ENCODE measurements around the gene ARL2. TPM values are rescaled to one million over a fixed set of nuclear protein-coding genes. Genes with fewer than 3 reads are reported as not detected.

Gene ARL2
- total RNA-seq, 2 experiments from 2014 or later, result 10.5 to 11.1 TPM

DNA sequence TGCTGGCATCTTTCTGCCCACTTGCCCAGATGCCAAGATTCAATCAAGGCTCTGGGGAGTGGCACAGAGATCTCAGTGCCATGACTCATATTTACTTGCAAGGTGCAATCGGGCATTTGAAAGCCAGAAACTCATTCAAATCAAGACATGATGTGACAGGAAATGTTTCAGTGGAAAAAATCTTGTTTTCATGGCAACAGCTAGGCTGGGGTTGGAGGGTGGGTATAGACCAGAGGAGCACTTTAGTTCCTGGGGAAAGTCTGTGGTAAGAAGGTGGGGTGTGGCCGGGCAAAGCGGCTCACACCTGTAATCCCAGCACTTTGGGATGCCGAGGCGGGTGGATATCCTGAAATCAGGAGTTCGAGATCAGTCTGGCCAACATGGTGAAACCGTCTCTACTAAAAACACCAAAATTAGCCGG lies 43.2 kb upstream of the ARL2 start:
- intact Hi-C loops (cut with DNase I, micrococcal nuclease), result loop anchor here (5.0 kb wide), 2 partner anchors 42 to 53 kb away; partner anchors contain the start of genes ARL2 (in 1 of the 2) and ATG2A (in 1 of the 2)
- H3K4me1 Mint-ChIP-seq (ENCODE audit: low read depth), result peaks cover 26% of the 10 kb centered on the region
- peak in 6 of 14 experiments; percentile 5 to 30 (median 22) for DNase-seq
- ChIA-PET CTCF (interaction anchor here (0.7 kb wide), 1 partner anchor 26 kb away, joined by 3 read pairs; the partner anchor contains the start of gene BATF2), POLR2A (interaction anchor here (0.7 kb wide), 1 partner anchor 1645 kb away, joined by 4 read pairs; no protein-coding TSS in a partner anchor)
- H3K36me3 ChIP-seq (ENCODE audit: insufficient read depth, low read length), result no peaks in the 10 kb centered on the region
- TF ChIP-seq, protein P1, sequence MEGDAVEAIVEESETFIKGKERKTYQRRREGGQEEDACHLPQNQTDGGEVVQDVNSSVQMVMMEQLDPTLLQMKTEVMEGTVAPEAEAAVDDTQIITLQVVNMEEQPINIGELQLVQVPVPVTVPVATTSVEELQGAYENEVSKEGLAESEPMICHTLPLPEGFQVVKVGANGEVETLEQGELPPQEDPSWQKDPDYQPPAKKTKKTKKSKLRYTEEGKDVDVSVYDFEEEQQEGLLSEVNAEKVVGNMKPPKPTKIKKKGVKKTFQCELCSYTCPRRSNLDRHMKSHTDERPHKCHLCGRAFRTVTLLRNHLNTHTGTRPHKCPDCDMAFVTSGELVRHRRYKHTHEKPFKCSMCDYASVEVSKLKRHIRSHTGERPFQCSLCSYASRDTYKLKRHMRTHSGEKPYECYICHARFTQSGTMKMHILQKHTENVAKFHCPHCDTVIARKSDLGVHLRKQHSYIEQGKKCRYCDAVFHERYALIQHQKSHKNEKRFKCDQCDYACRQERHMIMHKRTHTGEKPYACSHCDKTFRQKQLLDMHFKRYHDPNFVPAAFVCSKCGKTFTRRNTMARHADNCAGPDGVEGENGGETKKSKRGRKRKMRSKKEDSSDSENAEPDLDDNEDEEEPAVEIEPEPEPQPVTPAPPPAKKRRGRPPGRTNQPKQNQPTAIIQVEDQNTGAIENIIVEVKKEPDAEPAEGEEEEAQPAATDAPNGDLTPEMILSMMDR (IDR thresholded peaks at IDR 0.05), result no peak
- H3K4me3 ChIP-seq (ENCODE audit: low read length), result no peak overlapping the region
- peak; percentile 40 for ATAC-seq (ENCODE audit: poor library complexity)
- peak overlapping the region; percentile 81 for H3K4me3 Mint-ChIP-seq
- peak overlapping the region; percentile 83 for H3K27ac Mint-ChIP-seq
- H3K36me3 Mint-ChIP-seq (ENCODE audit: low read depth), result no peaks in the 10 kb centered on the region
- no peak overlapping the region for H3K27ac ChIP-seq (ENCODE audit: low read depth in 1 of 2, low read length in 2 of 2)
- no peaks in the 10 kb centered on the region for H3K9me3 Mint-ChIP-seq
- H3K4me1 ChIP-seq (ENCODE audit: insufficient read depth, low read length), result peaks cover 23% of the 10 kb centered on the region
- no peaks in the 10 kb centered on the region for H3K27me3 Mint-ChIP-seq
- no peaks in the 10 kb centered on the region for H3K27me3 ChIP-seq (ENCODE audit: control insufficient read depth in 1 of 2, insufficient read depth in 2 of 2, low read length in 2 of 2)
- H3K9me3 ChIP-seq (ENCODE audit: control insufficient read depth in 1 of 2, insufficient read depth in 1 of 2, low read length in 2 of 2), result no peaks in the 10 kb centered on the region

DNA sequence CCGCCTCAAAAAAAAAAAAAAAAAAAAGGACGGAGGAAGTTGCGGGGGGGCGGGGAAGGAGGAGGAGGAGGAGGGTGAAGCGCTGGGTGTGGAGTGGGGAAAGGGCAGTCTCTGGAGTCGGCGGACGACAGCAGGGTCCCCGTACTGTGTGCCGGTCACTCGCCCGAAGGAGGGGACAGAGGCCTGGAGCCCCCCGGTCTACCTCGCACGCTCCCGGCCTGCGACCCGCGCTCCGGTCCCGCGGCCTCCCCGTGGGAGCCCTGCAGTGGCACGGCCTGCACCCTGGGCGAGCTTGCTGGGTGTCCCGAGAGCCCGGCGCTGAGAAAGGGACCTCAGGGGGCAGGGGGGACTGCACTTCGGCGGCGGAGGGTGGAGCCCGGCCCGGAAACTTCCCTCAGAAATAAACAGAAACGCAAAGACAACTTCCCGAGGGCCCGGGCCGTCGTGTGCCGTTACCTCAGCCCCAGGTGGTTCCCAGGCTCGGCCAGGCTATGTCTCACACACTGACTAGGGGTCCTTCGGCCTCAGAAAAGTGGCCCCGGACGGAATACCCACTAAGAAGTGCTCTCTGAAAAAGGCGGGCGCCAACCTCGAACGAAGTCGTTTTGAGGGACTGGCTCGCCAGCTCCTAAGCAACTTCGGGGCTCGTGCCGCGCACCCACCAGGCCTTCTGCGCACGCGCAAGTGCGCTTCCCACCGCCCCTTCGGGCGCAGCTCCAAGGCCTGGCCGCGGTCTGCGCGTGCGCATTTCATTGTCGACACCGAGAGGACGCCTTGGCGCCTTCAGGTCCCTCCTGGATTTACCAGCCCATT lies 42.3 kb upstream of the ARL2 start, which contains the start of gene MAJIN:
TSS of gene MAJIN (minus strand) at position 688 of the 813 bp plus-strand sequence. CDS start 12,703 bp downstream, outside the sequence.
- H3K4me3 ChIP-seq (ENCODE audit: low read length), result peak within 1 kb of the TSS; percentile 58

GRCh38 chr11:64974124-64974523 lies 39.8 kb upstream of the ARL2 start:
- TF ChIP-seq, protein P1 (IDR thresholded peaks at IDR 0.05), result no peak
- POLR2A ChIA-PET, result no interaction called here
- no peaks in the 10 kb centered on the region for H3K36me3 ChIP-seq (ENCODE audit: insufficient read depth, low read length)
- Mint-ChIP-seq H3K27ac (no peak overlapping the region), H3K9me3 (no peaks in the 10 kb centered on the region), H3K4me3 (no peak overlapping the region), H3K36me3 (ENCODE audit: low read depth) (no peaks in the 10 kb centered on the region), H3K27me3 (no peaks in the 10 kb centered on the region), H3K4me1 (ENCODE audit: low read depth) (peaks cover 23% of the 10 kb centered on the region)
- no peaks in the 10 kb centered on the region for H3K27me3 ChIP-seq (ENCODE audit: control insufficient read depth in 1 of 2, insufficient read depth in 2 of 2, low read length in 2 of 2)
- no peak overlapping the region for H3K4me3 ChIP-seq (ENCODE audit: low read length)
- DNase-seq (no peak), ATAC-seq (ENCODE audit: poor library complexity) (no peak)
- H3K27ac ChIP-seq (ENCODE audit: low read depth in 1 of 2, low read length in 2 of 2), result no peak overlapping the region
- no peaks in the 10 kb centered on the region for H3K9me3 ChIP-seq (ENCODE audit: control insufficient read depth in 1 of 2, insufficient read depth in 1 of 2, low read length in 2 of 2)
- intact Hi-C loops (cut with DNase I, micrococcal nuclease), result loop anchor here (5.0 kb wide), 2 partner anchors 38 to 57 kb away; partner anchors contain the start of genes ARL2 (in 1 of the 2) and ATG2A (in 1 of the 2)
- CTCF ChIA-PET, result interaction anchor here (0.7 kb wide), 1 partner anchor 40 kb away, joined by 3 read pairs; the partner anchor contains the start of gene ARL2
- H3K4me1 ChIP-seq (ENCODE audit: insufficient read depth, low read length), result peaks cover 23% of the 10 kb centered on the region

More for the DNA sequence above, 42.3 kb upstream of the ARL2 start, which contains the start of gene MAJIN:
- no peaks in the 10 kb centered on the region for H3K9me3 Mint-ChIP-seq
- intact Hi-C loops (cut with DNase I, micrococcal nuclease), result loop anchor here (5.0 kb wide), 2 partner anchors 41 to 54 kb away; partner anchors contain the start of genes ARL2 (in 1 of the 2) and ATG2A (in 1 of the 2)
- no peaks in the 10 kb centered on the region for H3K27me3 ChIP-seq (ENCODE audit: control insufficient read depth in 1 of 2, insufficient read depth in 2 of 2, low read length in 2 of 2)
- ChIA-PET POLR2A (interaction anchor here (0.6 to 2.0 kb wide), 15 partner anchors 12 to 1644 kb away, joined by 3 to 12 read pairs (median 4); partner anchors contain the start of genes ARL2, ATG2A, FAU and MALAT1), CTCF (interaction anchor here (0.7 to 1.7 kb wide), 2 partner anchors 25 to 41 kb away, joined by 3 read pairs; partner anchors contain the start of gene BATF2)
- no peaks in the 10 kb centered on the region for H3K27me3 Mint-ChIP-seq
- H3K4me1 ChIP-seq (ENCODE audit: insufficient read depth, low read length), result peaks cover 23% of the 10 kb centered on the region
- H3K27ac Mint-ChIP-seq, result peak within 1 kb of the TSS; percentile 83
- H3K36me3 Mint-ChIP-seq (ENCODE audit: low read depth), result no peaks in the 10 kb centered on the region
- peak within 1 kb of the TSS; percentile 81 for H3K4me3 Mint-ChIP-seq
- no peaks in the 10 kb centered on the region for H3K36me3 ChIP-seq (ENCODE audit: insufficient read depth, low read length)
- DNase-seq (peak; percentile 76 to 95 (median 90)), ATAC-seq (ENCODE audit: poor library complexity) (peak; percentile 82)
- peaks cover 26% of the 10 kb centered on the region for H3K4me1 Mint-ChIP-seq (ENCODE audit: low read depth)
- H3K27ac ChIP-seq (ENCODE audit: low read depth in 1 of 2, low read length in 2 of 2), result peak within 1 kb of the TSS in 1 of 2 donors; percentile 29
- TF ChIP-seq, protein P1 (IDR thresholded peaks at IDR 0.05), result no peak
- H3K9me3 ChIP-seq (ENCODE audit: control insufficient read depth in 1 of 2, insufficient read depth in 1 of 2, low read length in 2 of 2), result no peaks in the 10 kb centered on the region

Measured in CD4-positive, alpha-beta T cell (primary cell).